Esophagus squamous epithelium (tissue), 4 donors: Measurements from ENCODE around the gene TRIM26.

Source experiments
- CTCF ChIP-seq, 6 experiments: fragments of 450-650 bp in 4 of 6; fragments of 200-600 bp in 2 of 6; sonication (generic) in 2 of 6; IDR thresholded peaks; one replicate each; pipeline ENCODE4 v1.5.1; 2016 to 2019; ENCODE audit warnings: antibody characterized with exemption in 6 of 6, mild to moderate bottlenecking in 4 of 6, moderate library complexity in 4 of 6
- POLR2A ChIP-seq, 4 donors: fragments of 450-650 bp; IDR thresholded peaks; one replicate each; pipeline ENCODE4 v1.6.1; 2017; ENCODE audit warnings: antibody characterized with exemption in 4 of 4, mild to moderate bottlenecking in 4 of 4, moderate library complexity in 3 of 4

DNA sequence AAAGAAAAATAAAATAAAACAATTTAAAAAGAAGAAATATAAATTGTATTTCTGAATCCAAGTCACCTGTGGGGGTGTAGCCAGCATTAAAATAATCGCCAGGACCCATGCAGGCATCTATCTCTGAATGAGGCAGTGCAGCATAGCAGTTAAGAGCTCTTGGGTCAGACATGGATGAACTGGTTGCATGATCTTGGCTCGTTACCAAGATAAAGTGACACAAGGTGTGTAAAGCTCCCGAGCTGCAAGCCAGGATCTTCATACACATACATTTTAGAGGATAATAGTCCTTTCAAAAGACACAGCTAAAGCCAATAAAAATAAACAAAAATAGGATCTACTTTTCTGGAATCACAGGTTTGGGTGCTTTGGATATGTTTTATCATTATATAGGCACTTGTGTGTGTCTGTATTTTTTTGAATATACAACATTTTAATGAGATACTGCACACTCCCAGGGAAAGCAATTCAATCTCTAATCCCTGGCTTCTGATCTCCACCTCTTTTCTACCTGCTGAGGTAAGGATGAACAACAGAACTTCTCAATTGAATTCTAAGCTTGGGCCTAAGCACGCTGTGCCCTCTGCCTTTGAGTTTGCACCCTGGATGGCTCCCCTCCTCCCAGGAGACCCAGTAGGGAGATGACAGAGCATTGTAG is 61.1 kb downstream of the TRIM26 start:
- no peak for TF ChIP-seq POLR2A (IDR thresholded peaks at IDR 0.05)
- TF ChIP-seq CTCF (IDR thresholded peaks at IDR 0.05) = no peak
